ENCODE data around the gene ADISSP. TPM values are rescaled to one million over a fixed set of nuclear protein-coding genes. Genes with fewer than 3 reads are reported as not detected.

ADISSP gene
- total and polyA plus RNA-seq, 2 of the 13 experiments (the other 11 are each of a cell fraction or from before 2014, with no cell fraction given): 38.3 to 90.6 TPM

- TF ChIP-seq ZBTB39 (CRISPR knock-in tag; IDR thresholded peaks at IDR 0.05) (no peak), ZNF501 (CRISPR knock-in tag; IDR thresholded peaks at IDR 0.05) (0 out of 2 replicates have a peak, but pooled peaks have one; percentile 9), ZMAT3 (CRISPR knock-in tag; conservative IDR thresholded peaks at IDR 0.05) (no peak), ZNF652 (CRISPR knock-in tag; IDR thresholded peaks at IDR 0.05; ENCODE audit: borderline replicate concordance, low read depth) (no peak), IKZF5 (CRISPR knock-in tag; IDR thresholded peaks at IDR 0.05) (no peak), HIC2 (CRISPR knock-in tag; IDR thresholded peaks at IDR 0.05; ENCODE audit: low read depth) (peak; percentile 41; the same call in 1 of the 2 replicates), ZBTB25 (CRISPR knock-in tag; IDR thresholded peaks at IDR 0.05) (no peak), THAP9 (CRISPR knock-in tag; IDR thresholded peaks at IDR 0.05; ENCODE audit: borderline replicate concordance) (peak; percentile 9; the same call in 1 of the 2 replicates), AFF4 (CRISPR knock-in tag; IDR thresholded peaks at IDR 0.05) (no peak), ZKSCAN5 (CRISPR knock-in tag; IDR thresholded peaks at IDR 0.05) (no peak)
- TF ChIP-seq, protein P1, sequence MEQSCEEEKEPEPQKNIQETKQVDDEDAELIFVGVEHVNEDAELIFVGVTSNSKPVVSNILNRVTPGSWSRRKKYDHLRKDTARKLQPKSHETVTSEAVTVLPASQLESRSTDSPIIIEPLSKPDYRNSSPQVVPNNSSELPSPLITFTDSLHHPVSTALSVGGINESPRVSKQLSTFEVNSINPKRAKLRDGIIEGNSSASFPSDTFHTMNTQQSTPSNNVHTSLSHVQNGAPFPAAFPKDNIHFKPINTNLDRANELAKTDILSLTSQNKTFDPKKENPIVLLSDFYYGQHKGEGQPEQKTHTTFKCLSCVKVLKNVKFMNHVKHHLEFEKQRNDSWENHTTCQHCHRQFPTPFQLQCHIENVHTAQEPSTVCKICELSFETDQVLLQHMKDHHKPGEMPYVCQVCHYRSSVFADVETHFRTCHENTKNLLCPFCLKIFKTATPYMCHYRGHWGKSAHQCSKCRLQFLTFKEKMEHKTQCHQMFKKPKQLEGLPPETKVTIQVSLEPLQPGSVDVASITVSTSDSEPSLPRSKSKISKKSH (CRISPR knock-in tag; IDR thresholded peaks at IDR 0.05; ENCODE audit: borderline replicate concordance): no peak
These were observed 17.9 kb upstream of the ADISSP start (continued) for GRCh38 chr20:3785240-3786125.

Data from HepG2 (cell line).